ENCODE measurements around the gene NPC1L1.

DNA sequence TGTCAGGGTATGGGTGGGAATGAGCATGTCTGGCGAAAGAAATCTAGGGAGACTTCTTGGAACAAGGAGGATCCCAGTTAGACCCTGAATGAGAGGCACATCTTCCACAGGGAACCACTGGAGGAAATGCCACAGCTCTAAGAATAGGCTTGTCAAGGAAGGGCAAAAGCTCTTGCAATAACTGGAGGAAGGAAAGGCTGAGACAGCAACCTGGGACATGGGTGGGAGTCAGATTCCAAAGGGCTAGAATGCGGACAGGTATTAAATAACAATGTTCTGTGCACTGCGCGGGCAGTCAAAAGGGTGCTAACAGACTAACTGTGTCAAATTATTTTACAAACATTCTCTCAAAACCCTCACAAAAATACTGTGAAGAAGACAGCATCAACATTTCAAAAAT lies 55.1 kb downstream of the NPC1L1 start:
- TF ChIP-seq CTCF (IDR thresholded peaks at IDR 0.05) (no peak), EP300 (IDR thresholded peaks at IDR 0.05) (no peak)

All from ovary (tissue), 3 donors.